HPDE6-E6E7 (cell line): ENCODE measurements around the gene MPC1L.
"Not testable (repeated sequence)": the region's sequence is repeated elsewhere in the genome, so short reads cannot be mapped to it uniquely, and the experiment has no call there.

Source experiments
- DNase-seq: peaks from one replicate; pipeline ENCODE4 v3.0.0; 2011; ENCODE audit warnings: missing footprints; ENCODE audit errors: extremely low spot score

MPC1L gene

DNA sequence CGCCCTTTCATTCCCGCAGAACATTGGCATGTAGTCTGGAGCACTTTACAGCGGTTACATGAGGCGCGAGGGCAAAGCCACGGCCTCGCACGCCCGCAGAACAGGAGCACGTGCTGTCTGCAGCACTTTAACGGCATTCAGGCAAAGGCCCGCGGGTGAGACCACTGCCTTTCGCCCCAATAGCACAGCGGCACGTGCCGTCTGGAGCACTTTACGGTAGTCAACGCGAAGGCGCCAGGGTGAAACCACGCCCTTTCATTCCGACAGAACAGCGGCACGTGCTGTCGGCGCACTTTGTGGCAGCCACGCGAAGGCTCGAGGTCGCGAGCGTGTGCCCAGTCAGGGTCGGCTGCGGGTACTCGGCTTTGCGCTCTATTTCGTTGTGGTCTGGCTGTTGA, at the start of gene MPC1L:
Gene MPC1L, plus strand, starts transcription at position 290 of the 398 bp plus-strand sequence. CDS start 138 bp downstream, outside the sequence.
- DNase-seq, result no peak

DNA sequence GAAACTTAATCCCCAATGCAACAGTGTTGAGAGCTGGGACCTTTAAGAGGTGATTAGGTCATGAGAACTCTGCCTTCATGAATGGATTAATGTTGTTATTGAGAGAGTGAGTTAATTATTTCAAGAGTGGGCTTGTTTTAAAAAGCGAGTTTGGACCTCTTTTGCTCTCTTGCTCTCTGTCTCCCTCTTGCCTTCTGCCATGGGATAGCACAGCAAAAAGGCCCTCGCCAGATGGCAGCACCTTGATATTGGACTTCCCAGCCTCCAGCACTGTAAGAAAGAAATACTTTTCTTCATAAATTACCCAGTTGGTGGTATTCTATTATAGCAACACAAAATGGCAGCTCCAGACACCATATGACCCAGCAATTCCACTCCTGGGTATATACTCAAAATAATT, 49.5 kb upstream of the MPC1L start:
- DNase-seq, result no peak

DNA sequence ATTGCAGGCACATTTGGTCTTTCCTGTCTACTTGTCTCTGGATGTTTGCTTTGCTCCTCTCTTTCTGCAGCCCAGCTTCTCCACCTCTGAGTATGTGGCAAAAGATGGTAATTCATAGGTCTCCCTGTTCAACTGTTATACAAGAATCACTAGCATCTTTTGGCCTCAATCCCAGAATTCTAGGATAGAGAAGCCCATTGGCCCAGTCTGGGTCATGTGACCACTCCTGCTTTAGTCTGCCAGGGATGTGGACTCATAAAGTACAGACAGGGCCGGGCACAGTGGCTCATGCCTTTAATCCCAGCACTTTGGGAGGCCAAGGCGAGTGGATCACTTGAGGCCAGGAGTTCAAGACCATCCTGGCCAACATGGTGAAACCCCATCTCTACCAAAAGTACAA, 47.8 kb upstream of the MPC1L start:
- not testable (repeated sequence) for DNase-seq

DNA sequence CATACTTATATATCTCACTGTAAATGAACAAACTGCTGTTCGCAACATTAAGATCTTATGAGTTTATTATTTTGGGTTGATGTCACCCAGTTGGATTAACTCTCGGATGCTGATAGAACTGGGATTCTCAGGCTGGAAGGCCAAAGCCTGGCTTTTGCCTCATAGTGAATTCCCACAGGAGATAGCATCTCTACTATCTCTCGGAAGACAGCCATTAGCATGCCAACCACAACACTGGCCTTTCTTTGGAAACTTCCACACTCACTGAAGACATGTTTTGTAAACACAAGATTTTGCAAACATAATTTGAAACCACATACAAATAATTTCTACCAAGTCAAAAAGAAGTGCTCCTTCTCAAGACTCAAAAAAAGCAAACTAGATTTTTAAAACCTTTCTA, 46.9 kb upstream of the MPC1L start:
- DNase-seq, result no peak

DNA sequence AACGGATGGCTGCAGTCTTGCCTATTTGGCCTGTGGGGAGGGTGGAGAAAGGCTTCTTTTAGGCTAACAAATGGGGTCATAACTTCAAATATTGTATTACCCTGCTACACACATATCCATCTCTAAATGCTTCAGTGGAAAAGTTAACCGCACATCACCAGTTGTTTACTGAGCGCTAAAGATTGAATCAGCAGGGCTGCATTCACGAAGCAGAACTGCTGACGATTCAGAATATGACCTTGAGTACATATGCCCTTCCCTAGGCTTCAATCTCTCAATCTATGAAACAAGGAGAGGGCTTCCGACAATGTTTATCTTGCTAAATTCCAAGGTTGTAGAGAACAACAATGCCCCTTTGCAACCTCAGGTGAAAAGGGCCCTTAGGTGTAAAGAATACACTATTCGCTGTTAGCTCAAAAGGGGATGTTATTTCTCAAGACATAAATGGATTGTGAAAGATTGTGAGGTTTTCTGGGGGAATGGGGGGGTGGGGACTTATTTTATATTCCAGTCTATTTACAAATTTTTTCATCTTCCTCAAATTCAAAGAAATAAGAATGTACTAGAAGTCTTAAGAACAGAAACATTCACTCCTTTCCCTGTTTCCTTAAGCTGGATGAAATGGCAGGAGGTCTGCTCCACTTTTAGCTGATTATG, 45.1 kb upstream of the MPC1L start:
- DNase-seq, result no peak

DNA sequence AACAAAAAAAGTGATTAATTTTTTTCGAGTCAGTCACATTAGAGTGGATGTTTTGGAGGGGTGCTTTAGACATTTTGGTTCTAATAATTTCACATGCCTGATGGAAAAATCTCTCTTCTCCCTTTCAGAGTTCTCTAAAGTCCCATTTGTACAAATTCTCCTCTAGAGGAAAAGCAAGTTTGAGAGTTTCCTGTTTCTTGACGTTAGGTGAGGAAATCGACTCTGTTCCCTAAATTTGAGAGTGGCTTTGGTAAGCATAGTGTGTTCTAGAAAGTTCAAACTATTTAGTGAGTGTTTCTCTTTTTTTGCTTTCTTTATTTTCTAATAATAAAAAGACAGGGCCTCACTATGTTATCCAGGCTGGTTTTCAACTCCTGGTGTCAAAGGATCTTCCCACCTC, 44.1 kb upstream of the MPC1L start:
- no peak for DNase-seq

DNA sequence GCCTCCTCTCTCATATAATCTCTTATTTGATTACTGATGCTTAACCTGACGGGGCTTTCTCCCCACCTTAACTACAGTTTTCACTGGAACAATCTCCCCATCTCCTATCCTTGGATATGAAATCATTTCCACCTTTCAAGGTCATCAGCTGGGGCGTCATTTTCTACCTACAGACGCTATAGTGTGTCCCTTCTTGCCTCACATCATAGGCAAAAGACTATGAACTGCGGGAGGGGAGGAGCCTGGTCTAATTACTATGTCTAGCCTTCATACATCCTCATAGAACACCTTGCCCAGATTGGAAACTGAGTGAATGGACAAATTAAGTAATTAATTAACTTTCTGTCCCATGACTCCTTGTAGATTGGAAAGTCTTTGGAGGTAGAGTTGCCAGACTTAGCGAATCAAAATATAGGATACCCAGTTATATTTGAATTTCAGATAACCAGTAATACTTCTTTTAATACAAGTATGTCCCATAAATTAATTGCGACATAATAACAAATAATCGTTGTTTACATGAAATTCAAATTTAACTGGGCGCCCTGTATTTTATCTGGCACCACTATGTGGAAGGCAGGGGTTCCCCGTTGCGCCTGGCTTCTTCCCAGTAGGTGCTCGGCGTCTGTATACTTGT, 43.2 kb upstream of the MPC1L start:
- no peak for DNase-seq

DNA sequence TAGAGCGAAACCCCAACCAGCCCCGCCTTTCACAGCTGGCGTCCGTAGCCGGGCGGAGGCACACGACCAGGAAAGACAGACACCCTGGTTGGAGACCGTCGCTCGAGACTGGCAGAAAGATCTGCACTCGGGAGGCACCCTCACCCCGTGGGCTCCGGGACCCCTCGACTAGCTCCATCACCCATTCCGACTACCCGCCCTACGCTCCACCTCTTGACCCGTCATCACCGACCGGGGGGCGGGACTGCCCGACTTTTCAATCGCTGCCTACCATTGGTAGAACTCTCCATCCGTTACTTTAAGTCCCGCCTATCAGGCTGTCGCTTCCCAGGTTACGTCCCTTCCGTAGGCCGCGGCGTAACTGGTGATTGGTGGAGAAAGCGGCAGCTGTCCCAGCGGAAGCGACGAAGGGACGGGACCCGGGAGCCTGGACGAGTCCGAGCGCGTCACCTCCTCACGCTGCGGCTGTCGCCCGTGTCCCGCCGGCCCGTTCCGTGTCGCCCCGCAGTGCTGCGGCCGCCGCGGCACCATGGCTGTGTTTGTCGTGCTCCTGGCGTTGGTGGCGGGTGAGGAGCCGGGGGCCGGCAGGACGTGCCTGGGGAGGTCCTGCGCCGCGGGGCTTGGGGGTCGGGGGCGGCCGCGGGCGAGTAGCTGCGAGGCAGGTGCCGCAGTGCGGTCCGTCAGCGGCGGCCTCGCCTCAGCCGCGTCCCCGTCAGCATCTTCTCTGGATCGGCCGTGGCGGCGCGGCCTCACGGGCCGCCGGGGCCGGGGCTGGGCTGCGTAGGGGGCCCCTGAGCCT, 42.5 kb upstream of the MPC1L start, which contains the start of gene ATP6AP2:
Gene ATP6AP2, plus strand, starts transcription at position 434 of the 799 bp plus-strand sequence. Its CDS starts 96 bp downstream, at position 530.
- peak; percentile 73 for DNase-seq

DNA sequence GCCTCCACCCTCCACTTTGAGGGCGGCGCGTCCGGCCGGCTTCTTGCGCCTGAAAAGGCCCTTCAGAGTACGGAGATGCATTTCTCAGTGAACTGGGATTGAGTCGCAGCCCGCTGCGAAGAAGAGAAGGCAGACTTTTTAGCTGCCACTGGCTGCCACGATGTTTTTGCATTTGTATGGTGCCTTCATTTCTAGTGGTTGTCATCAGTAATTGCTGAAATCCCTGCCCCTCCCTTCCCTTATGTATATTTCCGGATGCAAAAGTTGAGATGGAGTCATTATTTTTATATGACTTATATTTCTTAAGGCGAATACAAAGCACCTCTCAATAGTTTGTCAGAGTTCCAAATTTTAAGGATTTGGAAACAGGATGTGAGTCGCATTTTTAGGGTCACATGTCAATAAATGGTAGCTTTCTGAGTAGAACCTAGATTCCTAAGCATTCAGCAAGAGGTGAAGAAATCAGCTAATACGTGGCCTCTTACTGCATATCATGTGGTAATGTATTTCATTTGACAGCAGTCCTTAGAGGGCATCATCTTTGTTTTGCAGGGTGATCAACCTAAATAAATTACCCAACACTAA, 41.8 kb upstream of the MPC1L start:
- DNase-seq, result no peak

DNA sequence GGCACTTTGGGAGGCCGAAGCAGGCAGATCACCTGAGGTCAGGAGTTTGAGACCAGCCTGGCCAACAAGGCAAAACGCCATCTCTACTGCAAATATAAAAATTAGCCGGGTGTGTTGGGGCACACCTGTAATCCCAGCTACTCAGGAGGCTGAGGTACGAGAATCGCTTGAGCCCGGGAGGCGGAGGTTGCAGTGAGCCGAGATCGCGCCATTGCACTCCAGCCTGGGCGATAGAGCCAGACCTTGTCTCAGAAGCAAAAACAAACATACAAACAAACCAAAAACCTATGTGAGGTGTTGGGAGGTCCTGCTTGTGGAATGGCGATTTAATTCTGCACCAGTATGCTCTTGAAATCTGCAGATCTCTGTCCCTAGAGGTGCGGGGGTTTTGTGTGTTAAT, 41.0 kb upstream of the MPC1L start:
- DNase-seq, result not testable (repeated sequence)

DNA sequence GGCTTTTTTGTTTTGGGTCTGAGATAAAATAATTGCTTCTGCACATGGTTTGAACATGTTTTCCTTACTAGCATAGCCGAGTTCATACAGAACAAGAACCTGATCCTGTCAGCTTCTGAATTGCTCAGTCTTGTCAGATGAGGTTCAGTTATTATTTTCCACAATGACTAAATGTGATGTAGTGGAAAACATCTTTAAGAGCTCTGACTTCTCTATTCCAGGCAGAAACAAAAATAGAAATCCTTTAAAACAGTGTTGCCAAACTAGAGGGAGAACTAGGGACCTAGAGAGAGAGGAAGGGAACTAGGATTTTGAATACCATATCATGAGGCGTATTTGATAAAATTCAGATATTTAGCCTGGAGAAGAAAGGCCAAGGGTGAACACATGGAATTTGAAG, 40.4 kb upstream of the MPC1L start:
- no peak for DNase-seq

DNA sequence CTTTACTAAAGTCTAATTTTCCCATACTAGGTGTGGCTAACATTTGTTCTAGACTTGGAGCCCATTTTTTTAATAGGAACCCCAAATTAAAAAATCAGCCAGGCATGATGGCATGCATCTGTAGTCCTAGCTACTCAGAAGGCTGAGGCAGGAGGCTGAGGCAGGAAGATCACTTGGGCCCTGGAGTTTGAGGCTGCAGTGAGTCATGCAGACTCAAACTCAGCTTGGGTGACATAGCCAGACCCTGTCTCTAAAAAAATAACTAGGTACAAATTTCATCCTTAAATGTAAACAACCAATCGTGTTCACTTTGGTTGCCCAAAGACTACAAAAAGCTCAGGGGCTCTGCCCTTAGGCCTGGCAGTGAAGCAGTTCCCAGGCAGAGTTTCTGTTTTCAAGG, 35.6 kb upstream of the MPC1L start:
- DNase-seq, result not testable (repeated sequence)

DNA sequence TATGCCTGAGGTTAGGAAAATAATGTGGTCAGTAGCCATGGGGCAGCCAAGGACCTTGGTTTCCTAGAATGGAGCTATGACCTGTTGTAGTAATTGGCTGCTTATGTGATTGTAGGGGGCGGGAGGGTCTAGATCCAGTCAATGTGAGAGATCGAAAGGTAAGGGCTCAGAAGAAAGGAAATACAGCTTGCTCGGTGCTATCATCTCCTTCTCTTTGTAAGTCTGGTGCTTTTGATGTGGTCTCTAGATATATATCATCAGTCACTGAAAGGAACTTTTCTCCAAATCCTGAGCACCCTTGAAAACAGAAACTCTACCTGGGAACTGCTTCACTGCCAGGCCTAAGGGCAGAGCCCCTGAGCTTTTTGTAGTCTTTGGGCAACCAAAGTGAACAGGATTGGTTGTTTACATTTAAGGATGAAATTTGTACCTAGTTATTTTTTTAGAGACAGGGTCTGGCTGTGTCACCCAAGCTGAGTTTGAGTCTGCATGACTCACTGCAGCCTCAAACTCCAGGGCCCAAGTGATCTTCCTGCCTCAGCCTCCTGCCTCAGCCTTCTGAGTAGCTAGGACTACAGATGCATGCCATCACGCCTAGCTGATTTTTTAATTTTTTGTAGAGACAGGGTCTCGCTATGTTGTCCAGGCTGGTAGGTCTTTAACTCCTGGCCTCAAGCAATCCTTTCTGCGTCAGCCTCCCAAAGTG, 33.5 kb upstream of the MPC1L start:
- not testable (repeated sequence) for DNase-seq

DNA sequence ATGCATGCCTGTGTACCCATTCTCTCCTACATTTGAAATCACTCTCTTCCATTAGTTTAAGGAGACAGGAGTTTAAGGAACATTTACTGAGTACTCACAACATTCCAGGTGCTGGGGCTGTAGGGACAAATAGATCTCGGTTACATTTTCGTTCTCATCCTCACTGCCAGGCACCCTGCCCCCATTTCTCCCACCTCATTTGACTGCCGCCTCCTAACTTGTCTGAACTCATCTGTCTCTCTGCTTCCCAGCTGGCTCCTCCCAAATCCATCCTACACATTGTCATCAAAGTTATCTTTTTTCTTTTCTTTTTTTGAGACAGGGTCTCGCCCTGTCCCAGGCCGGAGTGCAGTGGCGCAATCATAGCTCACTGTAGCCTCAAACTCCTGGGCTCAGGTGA, 19.8 kb upstream of the MPC1L start:
- no peak for DNase-seq

DNA sequence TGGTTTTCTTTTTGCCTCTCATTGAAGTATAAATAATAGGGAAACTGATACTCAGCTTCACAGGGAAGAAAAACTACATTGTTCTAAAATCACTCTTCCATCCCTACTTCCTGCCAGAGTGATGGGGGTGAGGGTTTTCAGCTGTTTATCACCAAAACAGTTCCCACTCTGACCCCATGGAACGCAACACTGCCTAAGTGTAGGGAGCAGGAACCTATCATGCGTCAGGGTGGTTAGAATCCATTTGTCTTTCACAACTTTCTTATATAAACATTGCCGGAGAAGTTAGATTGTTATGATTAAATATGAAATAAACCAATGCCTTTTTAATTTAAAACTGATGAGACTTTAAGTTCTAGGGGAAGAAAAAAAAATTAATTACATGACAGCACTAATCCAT, 15.8 kb upstream of the MPC1L start:
- no peak for DNase-seq

DNA sequence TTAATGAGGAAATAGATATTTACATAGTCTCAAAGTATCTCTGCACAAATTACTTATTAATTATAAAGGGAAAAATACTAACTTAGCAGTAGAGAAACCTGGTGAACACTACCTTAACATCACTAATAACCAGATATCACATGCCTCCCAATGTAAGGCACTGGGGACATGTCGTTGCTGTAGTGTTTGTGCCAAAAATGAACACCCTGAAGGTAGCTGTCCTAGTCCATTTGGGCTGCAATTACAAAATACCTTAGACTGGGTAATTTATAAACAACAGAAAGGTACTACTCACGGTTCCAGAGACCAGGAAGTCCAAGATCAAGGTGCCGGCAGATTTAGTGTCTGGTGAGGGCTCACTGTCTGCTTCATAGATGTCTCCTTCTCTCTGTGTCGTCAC, 10.7 kb upstream of the MPC1L start:
- DNase-seq, result no peak

DNA sequence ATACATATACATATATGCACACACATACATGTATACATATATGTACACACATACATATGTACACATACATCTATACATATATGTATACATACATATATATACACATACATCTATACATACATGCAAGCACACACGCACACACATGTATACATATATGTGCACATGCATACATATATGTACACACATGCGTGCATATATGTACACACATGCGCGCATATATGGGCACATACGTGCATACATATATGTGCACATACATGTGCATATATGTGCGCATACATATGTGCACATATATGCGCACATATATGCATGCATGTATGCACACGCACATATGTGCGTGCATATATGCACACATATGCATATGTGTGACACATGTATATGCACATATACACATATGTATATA, 7.3 kb upstream of the MPC1L start:
- no peak for DNase-seq

DNA sequence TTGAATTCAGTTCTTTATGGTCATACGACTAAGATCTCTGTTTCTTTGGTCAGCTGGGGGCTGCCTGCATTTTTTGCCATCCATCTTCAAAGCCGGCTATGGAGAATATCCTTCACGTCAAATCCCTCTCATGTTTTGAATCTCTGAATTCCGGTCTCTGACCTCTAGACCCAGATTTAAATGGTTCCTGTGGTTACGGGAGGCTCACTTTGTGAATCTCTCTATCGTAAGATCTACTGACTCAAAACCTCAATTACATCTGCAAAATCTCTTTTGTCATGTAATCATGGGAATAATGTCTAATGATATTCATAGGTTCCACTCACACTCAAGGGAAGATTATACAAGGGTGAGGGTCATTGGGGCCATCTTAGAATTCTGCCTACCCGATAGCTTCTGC, 5.7 kb upstream of the MPC1L start:
- DNase-seq, result no peak

DNA sequence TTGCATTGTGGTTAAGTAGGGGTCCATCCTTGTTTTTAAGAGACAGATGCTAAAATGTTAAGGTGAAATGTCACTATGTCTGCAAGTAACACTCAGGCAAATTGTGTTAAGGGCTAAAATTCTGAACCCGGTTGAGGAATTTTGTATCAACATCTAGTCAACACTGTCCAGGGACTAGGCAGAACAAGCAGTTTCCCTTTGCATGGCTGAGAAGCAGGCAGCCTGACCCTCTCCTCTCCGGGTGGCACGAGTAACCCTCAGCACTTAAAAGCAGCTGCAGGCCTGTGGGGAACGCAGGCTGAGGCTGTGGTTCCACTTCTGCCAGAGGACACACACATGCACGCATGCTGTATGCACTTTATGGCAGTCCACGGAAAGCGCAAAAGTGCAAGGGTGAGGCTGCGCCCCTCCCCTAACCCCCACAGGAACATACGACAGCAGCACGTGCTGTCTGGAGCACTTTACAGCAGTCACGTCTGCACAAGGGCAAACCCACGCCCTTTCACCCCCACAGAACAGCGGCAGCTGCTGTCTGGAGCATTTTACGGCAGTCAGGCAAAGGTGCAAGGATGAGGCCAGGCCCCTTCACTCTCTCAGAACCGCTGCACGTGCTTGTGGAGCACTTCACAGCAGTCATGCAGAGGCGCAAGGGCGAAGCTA, 619 bp upstream of the MPC1L start:
- no peak for DNase-seq

DNA sequence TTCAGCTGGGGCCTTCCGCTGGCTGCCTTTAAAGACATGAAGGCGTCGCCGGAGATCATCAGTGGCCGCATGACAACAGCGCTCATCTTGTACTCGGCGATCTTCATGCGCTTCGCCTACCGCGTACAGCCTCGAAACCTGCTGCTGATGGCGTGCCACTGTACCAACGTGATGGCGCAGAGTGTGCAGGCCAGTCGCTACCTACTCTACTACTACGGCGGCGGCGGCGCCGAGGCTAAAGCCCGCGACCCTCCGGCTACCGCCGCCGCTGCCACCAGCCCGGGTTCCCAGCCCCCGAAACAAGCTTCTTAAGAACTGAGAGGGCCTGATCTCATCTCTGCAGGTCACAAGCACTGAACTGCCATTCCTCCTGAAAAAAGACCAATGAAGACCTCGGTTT, 437 bp downstream of the MPC1L start:
- no peak for DNase-seq

DNA sequence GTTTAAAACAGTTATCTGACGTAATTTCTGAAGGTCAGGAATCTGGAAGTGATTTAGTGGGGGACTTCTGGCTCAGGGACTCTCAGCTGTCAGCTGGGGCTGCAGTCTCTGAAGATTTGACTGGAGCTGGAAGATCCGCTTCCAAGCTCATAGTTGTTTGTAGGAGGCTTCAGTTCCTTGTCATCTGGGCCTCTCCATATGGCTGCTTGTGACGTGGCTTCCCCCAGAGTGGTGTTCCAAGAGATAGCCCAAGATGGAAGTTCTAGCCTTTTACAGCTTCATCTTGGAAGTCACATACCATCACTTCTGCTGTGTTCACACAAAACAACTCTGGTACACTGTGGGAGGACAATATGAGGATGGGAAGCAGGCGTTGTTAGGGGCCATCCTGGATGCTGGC, 2.1 kb downstream of the MPC1L start:
- DNase-seq, result no peak
